Right lobe of liver (tissue), 4 donors: ENCODE results near the gene FAM135A.

ENCODE experiments used
- POLR2A ChIP-seq: fragments of 450-650 bp; IDR thresholded peaks from one replicate; pipeline ENCODE4 v1.6.1; 2017; ENCODE audit warnings: antibody characterized with exemption, mild to moderate bottlenecking
- TF ChIP-seq, protein P1 (sequence below), 4 donors: fragments of 200-600 bp in 3 of 4; fragments of 450-650 bp in 1 of 4; IDR thresholded peaks; one replicate each; pipeline versions ENCODE4 v1.5.1 to v1.8.0; 2016 to 2022; ENCODE audit warnings: antibody characterized with exemption in 4 of 4, mild to moderate bottlenecking in 2 of 4
- donor health status: DM: no; HTN: no; CAD: no.
- donor health status: DM: no; HTN: no; CAD: no.
- donor health status: DM: no; HTN: yes; CAD: no.

DNA sequence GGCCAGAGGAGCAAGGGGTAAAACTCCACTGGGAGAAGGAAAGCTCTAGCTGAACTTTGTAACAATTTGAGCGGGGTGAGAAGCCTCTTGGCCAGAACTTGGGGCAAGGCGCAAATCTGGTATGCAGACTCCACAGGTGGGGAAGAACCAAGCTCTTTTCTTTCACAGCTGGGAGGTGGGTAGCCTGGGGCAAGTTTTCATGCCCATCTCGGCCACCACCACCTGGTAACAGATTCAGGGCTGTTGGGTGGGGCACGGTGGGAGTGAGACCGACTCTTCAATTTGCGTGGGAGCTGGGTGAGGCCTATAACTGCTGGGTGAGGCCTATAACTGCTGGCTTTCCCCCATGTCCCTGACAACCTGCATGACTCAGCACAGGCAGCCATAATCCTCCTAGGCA, 190.9 kb downstream of the FAM135A start:
- TF ChIP-seq, protein P1, sequence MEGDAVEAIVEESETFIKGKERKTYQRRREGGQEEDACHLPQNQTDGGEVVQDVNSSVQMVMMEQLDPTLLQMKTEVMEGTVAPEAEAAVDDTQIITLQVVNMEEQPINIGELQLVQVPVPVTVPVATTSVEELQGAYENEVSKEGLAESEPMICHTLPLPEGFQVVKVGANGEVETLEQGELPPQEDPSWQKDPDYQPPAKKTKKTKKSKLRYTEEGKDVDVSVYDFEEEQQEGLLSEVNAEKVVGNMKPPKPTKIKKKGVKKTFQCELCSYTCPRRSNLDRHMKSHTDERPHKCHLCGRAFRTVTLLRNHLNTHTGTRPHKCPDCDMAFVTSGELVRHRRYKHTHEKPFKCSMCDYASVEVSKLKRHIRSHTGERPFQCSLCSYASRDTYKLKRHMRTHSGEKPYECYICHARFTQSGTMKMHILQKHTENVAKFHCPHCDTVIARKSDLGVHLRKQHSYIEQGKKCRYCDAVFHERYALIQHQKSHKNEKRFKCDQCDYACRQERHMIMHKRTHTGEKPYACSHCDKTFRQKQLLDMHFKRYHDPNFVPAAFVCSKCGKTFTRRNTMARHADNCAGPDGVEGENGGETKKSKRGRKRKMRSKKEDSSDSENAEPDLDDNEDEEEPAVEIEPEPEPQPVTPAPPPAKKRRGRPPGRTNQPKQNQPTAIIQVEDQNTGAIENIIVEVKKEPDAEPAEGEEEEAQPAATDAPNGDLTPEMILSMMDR (IDR thresholded peaks at IDR 0.05) = no peak
- no peak for TF ChIP-seq POLR2A
